H1 (cell line): ENCODE measurements around the gene BARX1. TPM values are rescaled to one million over a fixed set of nuclear protein-coding genes. Genes with fewer than 3 reads are reported as not detected.

ENCODE experiments used
- CTCF ChIA-PET: fragments of 300-600 bp; sonication (Branson Sonifier 250); formaldehyde crosslinking; loops from one replicate; lab custom pipeline; 2021; ENCODE audit not compliant: partially characterized antibody; lab: Charles Lee
- POLR2A ChIA-PET: fragments of 300-600 bp; sonication (Branson Sonifier 250); formaldehyde crosslinking; loops from one replicate; lab custom pipeline; 2021; ENCODE audit warnings: inconsistent platforms; ENCODE audit not compliant: partially characterized antibody; lab: Charles Lee
- DNase-seq, 2 experiments: peaks; one replicate each; pipeline versions ENCODE4 v3.0.0 to v3.0.0-alpha.2; 2010 to 2022; ENCODE audit warnings: low spot score in 2 of 2, low read depth in 1 of 2, mixed read lengths in 1 of 2
- FAIRE-seq: peaks from 2 replicates; lab custom pipeline; 2011; peaks lifted over from hg19 to GRCh38; lab: Jason Lieb, UNC
- H2AFZ ChIP-seq: 2 replicates; pipeline ENCODE4 v1.8.1; 2012; ENCODE audit warnings: low read length, inconsistent platforms
- H2AK5ac ChIP-seq: 2 replicates; pipeline ENCODE4 v1.6.1; 2013; ENCODE audit warnings: low read depth, low read length
- H2BK120ac ChIP-seq: replicated peaks from 2 replicates; pipeline ENCODE3; 2013; ENCODE audit warnings: low read depth, low read length, inconsistent platforms
- H2BK12ac ChIP-seq: 2 replicates; pipeline ENCODE4 v1.6.1; 2013; ENCODE audit warnings: low read depth, low read length
- H2BK15ac ChIP-seq: 2 replicates; pipeline ENCODE4 v1.6.1; 2013; ENCODE audit warnings: low read length
- H2BK20ac ChIP-seq: 2 replicates; pipeline ENCODE4 v1.6.1; 2013; ENCODE audit warnings: low read length
- H2BK5ac ChIP-seq: 2 replicates; pipeline ENCODE4 v1.6.1; 2013; ENCODE audit warnings: low read depth, low read length
- H3K14ac ChIP-seq: 2 replicates; pipeline ENCODE4 v1.6.1; 2013; ENCODE audit warnings: inconsistent platforms; ENCODE audit not compliant: insufficient read length
- H3K18ac ChIP-seq: 2 replicates; pipeline ENCODE4 v1.6.1; 2013; ENCODE audit warnings: low read length; ENCODE audit errors: extremely low read depth
- H3K23ac ChIP-seq: 2 replicates; pipeline ENCODE4 v1.6.1; 2013; ENCODE audit warnings: inconsistent platforms; ENCODE audit not compliant: insufficient read length
- H3K23me2 ChIP-seq: 2 replicates; pipeline ENCODE4 v1.6.1; 2013; ENCODE audit warnings: low read depth, low read length
- H3K27ac ChIP-seq: 2 replicates; pipeline ENCODE4 v1.6.1; 2011; ENCODE audit warnings: low read depth, low read length, inconsistent platforms
- H3K27me3 ChIP-seq, 4 experiments: replicated peaks in 1 of 4; 1 replicate in 1 of 4; 2 replicates in 3 of 4; pipeline versions ENCODE4 v1.6.1 to v1.8.1; 2011 to 2013; ENCODE audit warnings: low read length in 3 of 4, mild to moderate bottlenecking in 3 of 4, inconsistent platforms in 2 of 4, mixed read lengths in 2 of 4, moderate library complexity in 1 of 4; ENCODE audit not compliant: control insufficient read depth in 3 of 4, insufficient read depth in 3 of 4; ENCODE audit errors: extremely low read depth in 1 of 4
- H3K36me3 ChIP-seq, 4 experiments: 2 replicates each; pipeline versions ENCODE4 v1.6.1 to v1.8.1; 2011 to 2013; ENCODE audit warnings: mild to moderate bottlenecking in 4 of 4, low read length in 3 of 4, moderate library complexity in 2 of 4, control low read depth in 1 of 4, inconsistent platforms in 1 of 4; ENCODE audit not compliant: insufficient read depth in 4 of 4, control insufficient read depth in 2 of 4
- H3K4ac ChIP-seq: replicated peaks from 2 replicates; pipeline ENCODE3; 2013; ENCODE audit warnings: low read length, low read depth, mixed read lengths, inconsistent platforms; ENCODE audit not compliant: insufficient read length
- H3K4me1 ChIP-seq, 4 experiments: replicated peaks in 1 of 4; 1 replicate in 1 of 4; 2 replicates in 3 of 4; pipeline versions ENCODE4 v1.6.1 to v1.8.1; 2011 to 2013; ENCODE audit warnings: low read length in 3 of 4, inconsistent platforms in 2 of 4, mixed read lengths in 1 of 4; ENCODE audit not compliant: insufficient read depth in 4 of 4, control insufficient read depth in 3 of 4
- H3K4me2 ChIP-seq, 2 experiments: 2 replicates each; pipeline versions ENCODE4 v1.6.1 to v1.8.1; 2011 to 2013; ENCODE audit warnings: low read depth in 2 of 2, low read length in 2 of 2, control low read depth in 1 of 2, inconsistent platforms in 1 of 2, mild to moderate bottlenecking in 1 of 2; ENCODE audit not compliant: insufficient read depth in 1 of 2
- H3K4me3 ChIP-seq, 4 experiments: fragments of 200-600, 300-600 bp in 1 of 4; sonication (generic), shearing (Covaris generic), sonication (Bioruptor Twin) in 1 of 4; 2 replicates each; pipeline versions ENCODE4 v1.5.1 to v1.8.1; 2011 to 2016; ENCODE audit warnings: low read length in 4 of 4, low read depth in 3 of 4, control low read depth in 2 of 4, inconsistent platforms in 2 of 4, mild to moderate bottlenecking in 2 of 4, mixed read lengths in 1 of 4, moderate library complexity in 1 of 4; ENCODE audit not compliant: insufficient read depth in 2 of 4; ENCODE audit errors: extremely low read depth in 1 of 4
- H3K56ac ChIP-seq: replicated peaks from 2 replicates; pipeline ENCODE3; 2013; ENCODE audit warnings: low read depth, mild to moderate bottlenecking, mixed read lengths, low read length, inconsistent platforms; ENCODE audit not compliant: insufficient read length
- H3K79me1 ChIP-seq: 2 replicates; pipeline ENCODE4 v1.6.1; 2013; ENCODE audit warnings: low read depth, low read length, control low read depth
- H3K79me2 ChIP-seq, 2 experiments: 2 replicates each; pipeline versions ENCODE4 v1.6.1 to v1.8.1; 2012 to 2013; ENCODE audit warnings: low read length in 2 of 2, mild to moderate bottlenecking in 2 of 2, inconsistent platforms in 1 of 2; ENCODE audit not compliant: insufficient read depth in 2 of 2, control insufficient read depth in 1 of 2
- H3K9ac ChIP-seq, 4 experiments: replicated peaks in 1 of 4; 1 replicate in 1 of 4; 2 replicates in 3 of 4; pipeline versions ENCODE4 v1.6.1 to v1.8.1; 2011 to 2013; ENCODE audit warnings: low read depth in 3 of 4, low read length in 3 of 4, control low read depth in 2 of 4, mild to moderate bottlenecking in 2 of 4, moderate library complexity in 2 of 4, inconsistent platforms in 1 of 4; ENCODE audit errors: extremely low read depth in 1 of 4
- H3K9me3 ChIP-seq, 2 experiments: 2 replicates each; pipeline versions ENCODE4 v1.6.1 to v1.8.1; 2012 to 2013; ENCODE audit warnings: mild to moderate bottlenecking in 2 of 2, moderate library complexity in 2 of 2, control low read depth in 1 of 2, inconsistent platforms in 1 of 2, low read depth in 1 of 2, low read length in 1 of 2, mixed read lengths in 1 of 2; ENCODE audit not compliant: insufficient read depth in 2 of 2
- H4K20me1 ChIP-seq, 2 experiments: replicated peaks in 1 of 2; 2 replicates each; pipeline versions ENCODE3 to v1.8.1; 2011 to 2013; ENCODE audit warnings: inconsistent platforms in 2 of 2, low read length in 2 of 2, mild to moderate bottlenecking in 1 of 2; ENCODE audit not compliant: insufficient read depth in 2 of 2, control insufficient read depth in 1 of 2
- H4K5ac ChIP-seq: 2 replicates; pipeline ENCODE4 v1.6.1; 2013; ENCODE audit warnings: low read length, low read depth, mixed read lengths, inconsistent platforms; ENCODE audit not compliant: insufficient read length
- H4K8ac ChIP-seq: 2 replicates; pipeline ENCODE4 v1.8.0; 2013; ENCODE audit warnings: mild to moderate bottlenecking, moderate library complexity, low read length, inconsistent platforms; ENCODE audit not compliant: insufficient read depth; ENCODE audit errors: extremely low read depth
- H4K91ac ChIP-seq: replicated peaks from 2 replicates; pipeline ENCODE3; 2013; ENCODE audit warnings: low read length, mixed read lengths, inconsistent platforms; ENCODE audit not compliant: insufficient read length
- BRCA1 ChIP-seq: IDR thresholded peaks from 2 replicates; pipeline ENCODE4 v1.6.1; 2012; ENCODE audit warnings: low read depth, low read length, improper control_type of control experiment
- CBX5 ChIP-seq: fragments of 300-800, 300-1000 bp; sonication (generic); IDR thresholded peaks from 2 replicates; pipeline ENCODE4 v1.7.1; 2016; ENCODE audit warnings: antibody characterized with exemption, low read length, low read depth
- CEBPB ChIP-seq: IDR thresholded peaks from 2 replicates; pipeline ENCODE4 v1.6.1; 2012; ENCODE audit warnings: low read depth, low read length
- KDM1A ChIP-seq: fragments of 200-600, 300-600 bp; sonication (generic); IDR thresholded peaks from 2 replicates; pipeline ENCODE4 v1.7.1; 2016; ENCODE audit warnings: mild to moderate bottlenecking, low read length, borderline replicate concordance
- RAD21 ChIP-seq, 2 experiments: IDR thresholded peaks in 1 of 2; conservative IDR thresholded peaks in 1 of 2; 2 replicates each; pipeline ENCODE4 v1.6.1; 2011; ENCODE audit warnings: low read depth in 2 of 2, low read length in 2 of 2, improper control_type of control experiment in 1 of 2, inconsistent platforms in 1 of 2, mild to moderate bottlenecking in 1 of 2, moderate library complexity in 1 of 2
- SAP30 ChIP-seq: fragments of 300-600 bp; sonication (generic); IDR thresholded peaks from 2 replicates; pipeline ENCODE4 v1.7.1; 2012; ENCODE audit warnings: low read length, moderate library complexity, mild to moderate bottlenecking, inconsistent platforms; ENCODE audit not compliant: insufficient read depth, insufficient replicate concordance
- SP4 ChIP-seq: IDR thresholded peaks from 2 replicates; pipeline ENCODE4 v1.6.1; 2012; ENCODE audit warnings: low read length, inconsistent platforms
- SRF ChIP-seq: IDR thresholded peaks from 2 replicates; pipeline ENCODE4 v1.6.1; 2011; ENCODE audit warnings: mild to moderate bottlenecking, low read depth, low read length, moderate library complexity
- TAF7 ChIP-seq: optimal IDR thresholded peaks from 2 replicates; pipeline ENCODE3; 2011; ENCODE audit warnings: low read depth, mild to moderate bottlenecking, inconsistent platforms, low read length, moderate library complexity, borderline replicate concordance
- WGBS, 2 experiments: shearing (Covaris generic) in 1 of 2; methylation state at CpG; one replicate each; pipeline versions ENCODE4 v1.1.6 to v1.1.7; 2013 to 2015; ENCODE audit warnings: low lambda C conversion rate in 2 of 2, mixed read lengths in 2 of 2, inconsistent platforms in 1 of 2, low coverage in 1 of 2, missing lambda C conversion rate in 1 of 2; ENCODE audit not compliant: insufficient replicate concordance in 2 of 2, insufficient coverage in 1 of 2, insufficient read length in 1 of 2; ENCODE audit errors: extremely low coverage in 1 of 2, missing lambda C conversion rate in 1 of 2; 5-methylcytosine and 5-hydroxymethylcytosine counted together
- polyA plus RNA-seq, 7 experiments: library from polyadenylated mRNA; depleted of rRNA in 3 of 7; stranded (reverse) in 5 of 7; unstranded in 2 of 7; fragments of >200 nt in 5 of 7; fragments of 200-250 nt in 2 of 7; gene quantifications; 1 replicate in 5 of 7; 2 replicates in 1 of 7; 4 replicates in 1 of 7; pipeline versions ENCODE4 v1.2.1 to v1.2.3, GENCODE V29; 2011 to 2013; ENCODE audit warnings: missing spikeins in 2 of 7, mixed read lengths in 2 of 7
- total RNA-seq: library from RNA; stranded (reverse); fragmentation: NEBNext Ultra II Directional; extraction: Animal tissue kit (Norgen Biotek cat#: 25700); gene quantifications from 2 replicates; pipeline ENCODE4 v1.2.1, GENCODE V29; 2021
- TF ChIP-seq, protein P1 (sequence below): IDR thresholded peaks from 2 replicates; pipeline ENCODE4 v1.6.1; 2012; ENCODE audit warnings: low read length, inconsistent platforms

Gene BARX1
- total and polyA plus RNA-seq, 2 of the 8 experiments (the other 6 are each of a cell fraction or from before 2014, with no cell fraction given), result 0.79 to 2.6 TPM

DNA sequence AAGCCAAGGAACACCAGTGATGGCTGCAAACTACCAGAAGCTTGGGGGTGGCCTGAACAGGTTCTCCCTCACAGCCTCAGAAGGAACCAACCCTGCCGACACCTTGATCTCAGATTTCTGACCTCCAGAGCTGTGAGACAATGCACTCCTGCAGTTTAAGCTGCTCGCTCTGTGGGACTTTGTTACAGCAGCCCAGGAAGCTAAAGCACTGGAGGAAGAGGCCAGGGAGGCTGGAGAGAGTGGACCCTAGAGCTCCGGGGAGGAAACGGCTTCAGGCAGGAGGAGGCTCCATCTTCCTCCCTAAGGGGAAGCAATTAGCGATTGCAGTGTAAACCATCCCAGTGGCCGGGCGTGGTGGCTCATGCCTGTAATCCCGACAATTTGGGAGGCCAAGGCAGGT, 25.1 kb downstream of the BARX1 start:
- no peak overlapping the region for H3K4me3 ChIP-seq
- WGBS, 2 experiments, result 79% methylated on average over 8 of the region's 8 CpGs; no CpG with 5 or more reads in 1 of the 2 experiments

More for the DNA sequence above, 25.1 kb downstream of the BARX1 start:
- Histone ChIP-seq H3K79me1 (no peaks in the 10 kb centered on the region), H4K20me1 (no peaks in the 10 kb centered on the region), H3K23me2 (no peaks in the 10 kb centered on the region), H3K27me3 (0 out of 7 replicates have a peak, but pooled peaks cover 0 to 4% (median 0%) of the 10 kb centered on the region in 4 experiments), H3K79me2 (no peaks in the 10 kb centered on the region), H2AK5ac (no peak overlapping the region), H3K23ac (no peak overlapping the region), H3K18ac (no peak overlapping the region), H2BK20ac (no peak overlapping the region), H2BK15ac (no peak overlapping the region), H3K4me2 (no peak overlapping the region), H3K4me1 (no peaks in the 10 kb centered on the region), H3K4ac (no peak overlapping the region), H3K9ac (no peak overlapping the region; a peak in 1 of 7 replicates), H4K5ac (no peak overlapping the region), H4K91ac (no peak overlapping the region), H4K8ac (no peak overlapping the region), H2BK120ac (no peak overlapping the region), H2BK12ac (no peak overlapping the region), H3K36me3 (no peaks in the 10 kb centered on the region), H3K14ac (no peak overlapping the region), H3K27ac (no peak overlapping the region), H3K9me3 (no peaks in the 10 kb centered on the region), H3K56ac (no peak overlapping the region), H2AFZ (no peak overlapping the region), H2BK5ac (no peak overlapping the region)
- TF ChIP-seq BRCA1, result no peak
- no peak for TF ChIP-seq CEBPB
- TF ChIP-seq RAD21 (IDR thresholded peaks at IDR 0.05 in 1 of 2, conservative IDR thresholded peaks at IDR 0.05 in 1 of 2; ENCODE audit: low read depth in 2 of 2, low read length in 2 of 2), result no peak
- TF ChIP-seq SRF, result no peak
- TF ChIP-seq CBX5, result no peak
- no peak for TF ChIP-seq SAP30
- TF ChIP-seq SP4, result no peak
- no peak for TF ChIP-seq TAF7
- TF ChIP-seq, protein P1, sequence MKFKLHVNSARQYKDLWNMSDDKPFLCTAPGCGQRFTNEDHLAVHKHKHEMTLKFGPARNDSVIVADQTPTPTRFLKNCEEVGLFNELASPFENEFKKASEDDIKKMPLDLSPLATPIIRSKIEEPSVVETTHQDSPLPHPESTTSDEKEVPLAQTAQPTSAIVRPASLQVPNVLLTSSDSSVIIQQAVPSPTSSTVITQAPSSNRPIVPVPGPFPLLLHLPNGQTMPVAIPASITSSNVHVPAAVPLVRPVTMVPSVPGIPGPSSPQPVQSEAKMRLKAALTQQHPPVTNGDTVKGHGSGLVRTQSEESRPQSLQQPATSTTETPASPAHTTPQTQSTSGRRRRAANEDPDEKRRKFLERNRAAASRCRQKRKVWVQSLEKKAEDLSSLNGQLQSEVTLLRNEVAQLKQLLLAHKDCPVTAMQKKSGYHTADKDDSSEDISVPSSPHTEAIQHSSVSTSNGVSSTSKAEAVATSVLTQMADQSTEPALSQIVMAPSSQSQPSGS, result no peak
- no peak for TF ChIP-seq KDM1A
- FAIRE-seq (no peak), DNase-seq (no peak)
- POLR2A ChIA-PET, result no interaction called here
- CTCF ChIA-PET, result interaction anchor here (0.6 to 3.4 kb wide), 10 partner anchors 9 to 249 kb away, joined by 3 to 15 read pairs (median 4); no protein-coding TSS in a partner anchor
